ENCODE data around the gene STK11IP. TPM values are rescaled to one million over a fixed set of nuclear protein-coding genes. Genes with fewer than 3 reads are reported as not detected.

The STK11IP gene
- total RNA-seq (100 to 1,000 TPM; 130 to 134 TPM), polyA plus RNA-seq (ENCODE audit: insufficient read depth, low read depth, low replicate concordance) (81.9 TPM)
- long read RNA-seq, donor 1, partial matches to known transcripts, result 5 of 12 reads
- long read RNA-seq, donor 1, other reads (novel, unspliced or antisense), result 0 of 12 reads
- long read RNA-seq, donor 2, partial matches to known transcripts, result 0 of 2 reads
- long read RNA-seq, donor 2, other reads (novel, unspliced or antisense), result 0 of 2 reads

- intact Hi-C loops (cut with DNase I; ENCODE audit: low total_unique reads), result no loop called here
- peaks cover 37% of the 10 kb centered on the region for H3K4me1 ChIP-seq
- peak; percentile 98 for DNase-seq
- H3K27me3 ChIP-seq, result no peaks in the 10 kb centered on the region
- H3K9me3 ChIP-seq, result no peaks in the 10 kb centered on the region
- 0 to 1% methylated on average over 44 to 57 of the region's 57 CpGs for WGBS, 2 donors
- peak; percentile 57 for TF ChIP-seq POLR2A (IDR thresholded peaks at IDR 0.05)
- TF ChIP-seq CTCF (IDR thresholded peaks at IDR 0.05), result peak in 1 of 3 experiments; percentile 3
- peak within 1 kb of the TSS; percentile 68 to 78 for H3K4me3 ChIP-seq
- H3K27ac ChIP-seq, result peak within 1 kb of the TSS; percentile 77 to 96
- H3K36me3 ChIP-seq (ENCODE audit: low read depth, missing control alignments), result no peaks in the 10 kb centered on the region
These were observed at the start of gene STK11IP for GRCh38 chr2:219597552-219598307. Gene STK11IP (plus strand): TSS chr2:219597857. CDS start chr2:219598120, 263 bp downstream.

- H3K4me1 ChIP-seq, result peaks cover 16% of the 10 kb centered on the region
- no peaks in the 10 kb centered on the region for H3K36me3 ChIP-seq (ENCODE audit: low read depth, missing control alignments)
- intact Hi-C loops (cut with DNase I; ENCODE audit: low total_unique reads), result no loop called here
- DNase-seq, result no peak
- WGBS, 2 donors, result 93% methylated on average over 13 to 18 of the region's 18 CpGs
- H3K27me3 ChIP-seq, result no peaks in the 10 kb centered on the region
- no peak for TF ChIP-seq CTCF (IDR thresholded peaks at IDR 0.05)
- no peak for TF ChIP-seq POLR2A (IDR thresholded peaks at IDR 0.05)
- no peaks in the 10 kb centered on the region for H3K9me3 ChIP-seq
- H3K27ac ChIP-seq, result no peak overlapping the region
- H3K4me3 ChIP-seq, result no peak overlapping the region
These were observed 48.7 kb upstream of the STK11IP start for GRCh38 chr2:219548990-219549389.

- peaks cover 10% of the 10 kb centered on the region for H3K4me1 ChIP-seq
- TF ChIP-seq CTCF (IDR thresholded peaks at IDR 0.05) (no peak), POLR2A (IDR thresholded peaks at IDR 0.05) (no peak)
- no peak for DNase-seq
- 88 to 100% methylated on average over 1 to 9 of the region's 9 CpGs for WGBS, 2 donors
- intact Hi-C loops (cut with DNase I; ENCODE audit: low total_unique reads), result no loop called here
- H3K27me3 ChIP-seq, result no peaks in the 10 kb centered on the region
- H3K36me3 ChIP-seq (ENCODE audit: low read depth, missing control alignments), result no peaks in the 10 kb centered on the region
- no peak overlapping the region for H3K27ac ChIP-seq
- no peak overlapping the region for H3K4me3 ChIP-seq
- H3K9me3 ChIP-seq, result no peaks in the 10 kb centered on the region
These were observed 48.0 kb upstream of the STK11IP start for GRCh38 chr2:219549619-219550018.

GRCh38 chr2:219551441-219552381 lies 45.9 kb upstream of the STK11IP start:
- intact Hi-C loops (cut with DNase I; ENCODE audit: low total_unique reads), result no loop called here

More at GRCh38 chr2:219551441-219552381, 45.9 kb upstream of the STK11IP start:
- peak overlapping the region; percentile 83 to 91 for H3K27ac ChIP-seq
- peak overlapping the region; percentile 55 to 67 for H3K4me3 ChIP-seq
- H3K4me1 ChIP-seq, result peaks cover 7% of the 10 kb centered on the region
- TF ChIP-seq CTCF (IDR thresholded peaks at IDR 0.05), result no peak
- no peak for TF ChIP-seq POLR2A (IDR thresholded peaks at IDR 0.05)
- no peaks in the 10 kb centered on the region for H3K9me3 ChIP-seq
- H3K27me3 ChIP-seq, result no peaks in the 10 kb centered on the region
- WGBS, 2 donors, result 5 to 12% methylated on average over 16 to 54 of the region's 54 CpGs
- H3K36me3 ChIP-seq (ENCODE audit: low read depth, missing control alignments), result no peaks in the 10 kb centered on the region
- DNase-seq, result peak; percentile 70
